ENCODE measurements around the gene ARHGEF39.
A peak's percentile ranks its signal among the peaks of the same experiment; 100 is the strongest.
"Not testable (repeated sequence)": the region's sequence is repeated elsewhere in the genome, so short reads cannot be mapped to it uniquely, and the experiment has no call there.

The ARHGEF39 gene

DNA sequence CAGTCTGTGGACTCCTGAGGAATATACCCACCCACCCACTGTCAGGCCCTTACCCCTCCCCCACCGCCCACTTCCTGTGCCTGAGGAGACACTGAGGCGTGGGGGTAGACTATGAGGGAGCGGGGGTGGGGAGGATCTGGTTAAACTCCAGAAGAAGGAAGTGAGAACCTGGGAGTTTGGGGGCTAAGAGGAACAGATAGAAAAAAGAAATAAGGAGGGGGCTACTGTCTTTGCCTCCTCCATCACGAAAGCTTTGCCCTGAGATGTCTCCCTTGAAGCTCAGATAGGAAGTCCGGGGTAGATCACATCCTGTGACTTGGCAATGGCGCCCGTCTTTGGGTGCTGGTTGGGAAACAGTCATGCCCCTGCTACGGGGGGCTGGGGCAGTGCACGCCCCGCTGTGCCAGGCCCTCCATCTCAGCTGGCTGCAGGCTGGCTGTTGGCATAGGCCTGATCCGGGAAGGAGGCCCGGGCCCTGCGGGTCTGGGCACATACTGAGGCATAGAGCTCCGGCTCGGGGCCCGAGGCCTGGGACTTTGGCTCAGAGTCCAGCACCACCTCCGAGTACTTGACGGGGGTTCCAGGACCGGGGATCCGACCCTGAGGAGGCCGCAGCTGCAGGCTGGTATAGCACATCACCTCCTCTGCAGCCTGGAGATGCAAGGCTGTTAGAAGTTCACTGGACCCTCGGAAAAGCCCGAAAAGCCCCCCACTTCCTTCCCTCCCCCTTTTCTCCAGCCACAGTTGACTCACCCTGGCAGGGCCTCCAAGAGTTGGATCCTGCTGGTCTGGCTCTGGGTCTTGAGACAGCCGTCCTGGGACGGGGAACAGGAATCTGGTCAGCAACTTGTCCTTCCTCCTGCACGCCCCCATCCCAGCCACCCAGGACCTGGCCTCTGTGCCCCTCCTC is 15.3 kb downstream of the ARHGEF39 start:
- no peak for DNase-seq

- peak; percentile 34 to 71 for DNase-seq
Observed at GRCh38 chr9:35646533-35647265, 18.3 kb downstream of the ARHGEF39 start.

DNA sequence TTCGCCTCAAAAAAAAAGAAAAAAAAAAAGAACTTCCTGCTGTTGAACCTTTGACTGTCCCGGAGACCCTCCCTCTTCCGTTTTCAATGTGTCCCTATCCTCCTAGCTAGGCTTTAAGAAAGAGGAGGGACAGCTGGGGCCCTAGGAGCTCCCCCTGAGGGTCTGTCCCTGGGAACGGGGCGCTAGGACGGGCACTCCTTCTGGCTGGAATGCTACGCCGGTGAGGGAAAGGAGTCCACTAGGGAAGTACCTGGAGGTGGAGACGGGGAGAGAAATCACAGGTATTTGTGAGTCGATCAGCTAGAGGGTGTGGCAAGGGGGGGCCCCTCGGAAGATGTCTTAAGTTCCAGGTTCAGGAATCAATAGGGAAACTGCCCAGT is 18.9 kb downstream of the ARHGEF39 start:
- no peak for DNase-seq

- not testable (repeated sequence) for DNase-seq
Observed at GRCh38 chr9:35645736-35646135, 19.3 kb downstream of the ARHGEF39 start.

- DNase-seq, result no peak
Observed at GRCh38 chr9:35643046-35643445, 21.9 kb downstream of the ARHGEF39 start.

GRCh38 chr9:35641478-35641877 is 23.5 kb downstream of the ARHGEF39 start:
- not testable (repeated sequence) for DNase-seq

- DNase-seq, result not testable (repeated sequence)
Observed at GRCh38 chr9:35640431-35640830, 24.6 kb downstream of the ARHGEF39 start.

GRCh38 chr9:35639631-35640030 is 25.4 kb downstream of the ARHGEF39 start:
- no peak for DNase-seq

GRCh38 chr9:35639225-35639624 is 25.8 kb downstream of the ARHGEF39 start:
- DNase-seq, result not testable (repeated sequence)

DNA sequence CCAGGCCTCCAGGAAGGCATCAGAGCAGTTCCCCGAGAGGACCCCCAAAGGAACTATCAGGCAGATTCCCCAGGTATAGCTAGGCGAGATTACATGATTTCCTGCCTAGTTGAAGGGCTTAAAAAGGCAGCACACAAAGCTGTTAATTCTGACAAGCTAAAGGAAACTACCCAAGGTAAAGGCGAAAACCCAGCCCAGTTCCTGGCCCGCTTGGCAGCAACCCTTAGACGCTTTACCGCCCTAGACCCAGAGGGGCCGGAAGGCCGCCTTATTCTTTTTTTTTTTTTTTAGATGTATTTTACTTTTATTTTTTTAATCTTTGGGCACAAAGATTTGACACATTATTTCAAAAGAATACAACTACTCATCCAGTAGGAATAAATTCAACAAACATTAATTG is 26.2 kb downstream of the ARHGEF39 start:
- not testable (repeated sequence) for DNase-seq

GRCh38 chr9:35637427-35637955 is 27.5 kb downstream of the ARHGEF39 start:
- DNase-seq, result not testable (repeated sequence)

DNA sequence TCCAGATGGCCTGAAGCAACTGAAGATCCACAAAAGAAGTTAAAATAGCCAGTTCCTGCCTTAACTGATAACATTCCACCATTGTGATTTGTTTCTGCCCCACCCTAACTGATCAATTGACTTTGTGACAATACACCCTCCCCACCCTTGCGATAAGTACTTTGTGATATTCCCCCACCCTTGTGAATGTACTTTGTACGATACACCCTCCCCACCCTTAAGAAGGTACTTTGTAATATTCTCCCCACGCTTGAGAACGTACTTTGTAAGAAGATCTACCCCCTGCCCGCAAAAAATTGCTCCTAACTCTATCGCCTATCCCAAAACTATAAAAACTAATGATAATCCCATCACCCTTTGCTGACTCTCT is 28.1 kb downstream of the ARHGEF39 start:
- DNase-seq, result not testable (repeated sequence)

GRCh38 chr9:35636135-35636876 is 28.7 kb downstream of the ARHGEF39 start:
- no peak for DNase-seq

DNA sequence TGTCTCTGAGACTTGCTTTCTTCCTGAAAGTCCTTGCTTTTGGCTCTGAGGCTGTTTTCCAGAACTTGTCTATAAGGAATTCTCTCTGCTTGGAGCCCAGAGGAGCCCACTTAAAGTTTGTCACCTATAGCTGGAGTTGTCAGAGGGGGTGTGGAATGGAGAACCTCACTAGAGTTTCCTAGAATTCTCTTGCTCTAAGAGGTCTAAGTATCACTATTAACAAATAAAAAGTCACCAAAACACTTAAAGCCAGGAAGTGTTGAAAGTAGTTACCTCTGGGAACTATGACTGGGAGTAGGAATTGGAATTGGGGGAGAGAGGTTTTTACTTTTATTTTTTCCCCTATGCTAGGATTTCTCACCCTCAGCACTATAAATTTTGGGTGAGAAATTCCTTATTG is 29.3 kb downstream of the ARHGEF39 start:
- no peak for DNase-seq

DNA sequence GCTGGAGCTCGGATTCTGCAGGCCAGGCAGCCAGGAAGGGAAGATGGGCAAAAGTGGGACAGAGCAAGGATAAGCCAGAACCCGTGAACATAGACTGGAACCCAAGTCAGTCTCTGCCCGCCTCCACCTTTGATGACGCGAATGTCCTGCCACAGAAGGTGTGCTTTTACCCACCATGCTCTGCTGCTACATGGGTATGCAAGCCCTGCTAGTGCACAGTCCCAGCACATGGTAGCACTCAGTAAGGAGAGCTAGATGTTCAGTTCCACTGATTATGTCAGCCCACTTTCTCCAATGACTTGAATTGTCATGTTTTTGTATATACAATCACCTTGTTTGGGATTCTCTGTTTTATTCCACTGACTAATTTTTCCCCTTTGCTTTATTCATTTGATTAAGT is 35.4 kb downstream of the ARHGEF39 start:
- DNase-seq, result no peak

- no peak for DNase-seq
Observed at GRCh38 chr9:35628389-35628991, 36.5 kb downstream of the ARHGEF39 start.

DNA sequence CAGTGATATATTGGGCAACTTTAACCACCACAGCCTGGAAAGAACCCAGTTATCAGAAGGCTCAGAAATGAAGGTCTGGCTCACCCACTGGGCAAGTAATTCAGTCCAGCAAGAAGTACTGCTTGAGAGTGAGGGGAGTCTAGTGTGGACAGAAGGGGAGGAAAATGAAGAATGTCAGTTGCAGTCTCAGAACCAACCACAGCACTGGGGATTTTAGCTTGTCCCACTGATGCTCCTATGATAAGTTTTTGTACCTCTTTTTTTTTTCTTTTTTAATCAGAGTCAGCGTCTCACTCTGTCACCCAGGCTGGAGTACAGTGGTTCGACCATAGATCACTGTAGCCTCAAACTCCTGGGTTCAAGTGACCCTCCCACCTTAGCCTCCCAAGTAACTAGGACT is 37.4 kb downstream of the ARHGEF39 start:
- no peak for DNase-seq

DNA sequence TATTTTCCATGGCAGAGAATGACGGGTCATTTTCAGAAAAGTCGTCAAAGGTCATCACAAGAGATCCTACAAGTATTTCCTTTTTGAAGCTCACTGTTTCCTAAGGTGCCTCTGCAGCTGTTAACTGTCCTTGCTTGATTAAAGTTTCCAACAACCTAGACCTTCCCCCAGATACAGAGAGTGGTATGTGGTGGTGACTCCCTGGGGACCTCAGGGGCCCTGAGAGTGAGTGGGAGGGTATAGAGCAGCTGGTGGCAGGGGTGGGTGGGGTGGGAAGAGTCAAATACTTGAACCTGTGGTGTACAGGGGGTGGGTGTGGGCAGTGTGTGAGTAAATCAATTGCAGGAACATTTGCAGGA is 45.2 kb downstream of the ARHGEF39 start:
- no peak for DNase-seq

DNA sequence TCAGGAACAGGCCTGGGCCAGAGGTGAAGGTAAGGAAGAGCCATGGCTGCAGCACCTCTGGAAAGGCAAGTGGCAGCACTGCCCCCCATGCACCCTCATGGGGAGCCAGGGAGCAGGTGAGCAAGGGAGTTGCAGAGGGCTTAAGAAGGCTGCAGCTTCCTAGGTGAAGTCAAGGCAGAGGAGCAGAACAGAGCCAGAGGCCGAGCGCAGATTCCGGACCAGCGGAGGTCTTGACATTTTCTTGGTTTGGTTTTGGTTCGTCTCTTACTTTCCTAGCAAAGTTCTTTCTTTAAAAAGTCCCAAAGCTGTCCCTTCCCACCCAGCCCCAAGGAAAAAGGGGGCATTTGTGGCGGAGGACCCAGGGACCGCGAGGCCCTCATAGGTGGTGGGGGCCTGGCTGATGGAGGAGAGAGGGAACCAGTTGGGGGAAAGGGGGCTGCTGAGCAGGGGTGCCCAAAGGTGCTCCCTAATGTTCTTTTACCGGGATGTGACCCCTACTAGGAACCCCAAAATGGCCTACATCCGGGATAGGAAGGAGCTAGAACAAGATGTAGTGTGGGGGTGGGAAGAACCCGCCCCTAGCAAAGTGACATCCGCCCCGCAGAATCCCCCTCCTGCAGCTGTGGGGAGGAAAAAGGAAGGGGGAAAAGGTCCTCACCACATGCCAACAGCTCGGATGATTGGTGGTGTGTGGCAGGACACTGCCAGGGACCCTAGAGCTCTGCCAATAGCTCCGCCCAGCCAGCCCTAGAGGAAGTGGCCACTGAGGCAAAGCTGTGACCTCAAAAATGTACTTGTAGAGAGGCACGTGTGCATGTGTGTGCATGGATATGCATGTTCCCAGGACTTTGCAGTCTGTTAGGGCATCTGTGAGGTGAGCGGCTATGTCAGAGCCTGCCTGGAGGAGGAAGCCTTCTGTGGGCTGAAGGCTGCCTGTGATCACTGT is 45.9 kb downstream of the ARHGEF39 start:
- no peak for DNase-seq

GRCh38 chr9:35618325-35618727 is 46.7 kb downstream of the ARHGEF39 start, which contains the start of gene CD72:
TSS of gene CD72 (minus strand) at chr9:35618413. CDS start at chr9:35618303, 110 bp downstream.
- DNase-seq, result no peak

GRCh38 chr9:35617548-35617947 is 47.4 kb downstream of the ARHGEF39 start:
- DNase-seq, result no peak
